Measurements from ENCODE around the gene RAD21L1. TPM values are rescaled to one million over a fixed set of nuclear protein-coding genes. Genes with fewer than 3 reads are reported as not detected.

The RAD21L1 gene
- total and polyA plus RNA-seq, 2 donors (not counting 3 experiments of a cell fraction or from before 2014, with no cell fraction given), result 0.06 TPM; not detected in 1

DNA sequence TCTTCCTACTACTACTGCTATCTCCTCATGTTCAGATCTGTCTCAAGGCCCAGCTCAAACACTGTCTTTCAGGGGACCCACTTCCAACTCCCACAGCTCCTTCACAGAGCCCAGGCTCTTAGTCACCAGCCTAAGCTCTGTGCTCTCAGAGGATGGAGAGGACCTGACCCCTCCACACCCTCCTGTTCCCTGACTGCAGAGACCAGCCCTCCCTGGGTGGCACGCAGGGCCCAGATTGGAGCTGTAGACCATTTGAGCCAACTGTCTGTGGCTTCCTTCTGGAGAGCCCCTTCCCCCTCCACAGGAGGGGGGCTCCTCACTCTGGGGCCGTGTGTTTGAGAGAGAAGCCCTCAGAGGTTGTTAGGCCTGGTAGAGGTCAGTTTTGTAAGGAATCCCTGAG lies 50.1 kb downstream of the RAD21L1 start:
- Histone ChIP-seq H4K20me1 (replicated peaks; ENCODE audit: control insufficient read depth, extremely low read depth, insufficient read depth, low read length) (no peaks in the 10 kb centered on the region), H3K4me3 (replicated peaks in 1 of 3; ENCODE audit: insufficient read depth in 1 of 3, low read depth in 1 of 3, low read length in 3 of 3) (no peak overlapping the region), H3K9ac (replicated peaks; ENCODE audit: extremely low read depth, insufficient read depth, low read length) (no peak overlapping the region), H3K4me2 (ENCODE audit: insufficient read depth, low read length) (no peak overlapping the region), H3K9me1 (replicated peaks; ENCODE audit: control insufficient read depth, extremely low read depth, insufficient read depth, low read length) (no peaks in the 10 kb centered on the region), H3K9me3 (replicated peaks; ENCODE audit: control insufficient read depth, insufficient read depth, low read length) (no peaks in the 10 kb centered on the region), H3K79me2 (ENCODE audit: control insufficient read depth, insufficient read depth, low read length) (no peaks in the 10 kb centered on the region), H3K27me3 (ENCODE audit: control insufficient read depth in 2 of 2, insufficient read depth in 2 of 2, low read length in 2 of 2) (no peaks in the 10 kb centered on the region), H3K27ac (ENCODE audit: insufficient read depth, low read depth, low read length) (no peak overlapping the region), H3K36me3 (ENCODE audit: control insufficient read depth in 2 of 2, extremely low read depth in 1 of 2, insufficient read depth in 2 of 2, low read length in 2 of 2) (no peaks in the 10 kb centered on the region), H3K4me1 (ENCODE audit: control insufficient read depth, extremely low read depth, insufficient read depth, low read length) (no peaks in the 10 kb centered on the region), H2AFZ (ENCODE audit: low read depth, low read length) (no peak overlapping the region)
- dilution Hi-C loops (cut with MboI; ENCODE audit: extremely low pct_ligation_motif_present, low sequenced_read_pairs), result no loop called here
- DNase-seq (ENCODE audit: low read depth, low spot score), result no peak
- CTCF ChIA-PET, result interaction anchor here (0.8 to 1.3 kb wide), 3 partner anchors 11 to 233 kb away, joined by 3 read pairs; no protein-coding TSS in a partner anchor
- POLR2A ChIA-PET, result no interaction called here
- TF ChIP-seq, protein P1, sequence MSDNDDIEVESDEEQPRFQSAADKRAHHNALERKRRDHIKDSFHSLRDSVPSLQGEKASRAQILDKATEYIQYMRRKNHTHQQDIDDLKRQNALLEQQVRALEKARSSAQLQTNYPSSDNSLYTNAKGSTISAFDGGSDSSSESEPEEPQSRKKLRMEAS (IDR thresholded peaks at IDR 0.05; ENCODE audit: insufficient read depth, insufficient read length), result no peak
- TF ChIP-seq POLR2AphosphoS5 (IDR thresholded peaks at IDR 0.05; ENCODE audit: insufficient read depth, low read depth, low read length) (no peak), JUN (IDR thresholded peaks at IDR 0.05; ENCODE audit: borderline replicate concordance, insufficient read depth, insufficient read length, low read depth) (no peak), MYC (IDR thresholded peaks at IDR 0.05; ENCODE audit: low read depth, low read length) (no peak)
- no peak for FAIRE-seq
- BruUV-seq (replicated peaks), result no TSS peak
- intact Hi-C loops (cut with micrococcal nuclease), result no loop called here

DNA sequence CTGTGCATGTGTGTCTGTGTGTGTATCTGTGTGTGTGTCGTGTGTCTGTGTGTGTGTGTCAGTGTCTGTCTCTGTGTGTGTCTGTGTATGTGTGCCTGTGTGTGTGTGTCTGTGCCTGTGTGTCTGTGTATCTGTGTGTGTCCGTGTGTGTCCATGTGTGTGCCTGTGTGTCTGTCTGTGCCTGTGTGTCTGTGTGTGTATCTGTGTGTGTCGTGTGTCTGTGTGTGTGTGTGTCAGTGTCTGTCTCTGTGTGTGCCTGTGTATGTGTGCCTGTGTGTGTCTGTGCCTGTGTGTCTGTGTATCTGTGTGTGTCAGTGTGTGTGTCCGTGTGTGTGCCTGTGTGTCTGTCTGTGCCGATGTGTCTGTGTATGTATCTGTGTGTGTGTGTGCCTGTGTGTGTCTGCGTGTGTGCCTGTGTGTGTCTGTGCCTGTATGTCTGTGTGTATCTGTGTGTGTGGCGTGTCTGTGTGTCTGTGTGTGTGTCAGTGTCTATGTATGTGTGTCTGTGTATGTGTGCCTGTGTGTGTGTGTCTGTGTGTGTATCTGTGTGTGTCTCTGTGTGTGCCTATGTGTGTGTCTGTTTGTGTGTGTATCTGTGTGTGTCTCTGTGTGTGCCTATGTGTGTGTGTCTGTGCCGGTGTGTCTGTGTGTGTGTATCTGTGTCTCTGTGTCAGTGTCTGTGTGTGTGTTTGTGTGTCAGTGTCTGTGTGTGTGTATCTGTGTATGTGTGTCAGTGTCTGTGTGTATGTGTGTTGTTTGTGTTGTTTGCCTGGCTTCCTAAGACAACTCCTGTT lies 51.9 kb downstream of the RAD21L1 start:
- CTCF ChIA-PET, result no interaction called here
- no peaks in the 10 kb centered on the region for H3K27me3 ChIP-seq (ENCODE audit: control insufficient read depth in 2 of 2, insufficient read depth in 2 of 2, low read length in 2 of 2)
- H3K79me2 ChIP-seq (ENCODE audit: control insufficient read depth, insufficient read depth, low read length), result no peaks in the 10 kb centered on the region
- TF ChIP-seq FOS (IDR thresholded peaks at IDR 0.05; ENCODE audit: borderline replicate concordance, insufficient read depth, low read length) (no peak), POLR2AphosphoS5 (IDR thresholded peaks at IDR 0.05; ENCODE audit: insufficient read depth, low read depth, low read length) (no peak), JUN (IDR thresholded peaks at IDR 0.05; ENCODE audit: borderline replicate concordance, insufficient read depth, insufficient read length, low read depth) (no peak), MYC (IDR thresholded peaks at IDR 0.05; ENCODE audit: low read depth, low read length) (no peak), GATA2 (IDR thresholded peaks at IDR 0.05; ENCODE audit: insufficient read depth, insufficient read length, low read depth, low read length) (no peak), POLR2A (IDR thresholded peaks at IDR 0.05; ENCODE audit: low read depth, low read length) (no peak), EZH2 (IDR thresholded peaks at IDR 0.05; ENCODE audit: borderline replicate concordance, low read depth, low read length, severe bottlenecking) (no peak)
- TF ChIP-seq, protein P2, sequence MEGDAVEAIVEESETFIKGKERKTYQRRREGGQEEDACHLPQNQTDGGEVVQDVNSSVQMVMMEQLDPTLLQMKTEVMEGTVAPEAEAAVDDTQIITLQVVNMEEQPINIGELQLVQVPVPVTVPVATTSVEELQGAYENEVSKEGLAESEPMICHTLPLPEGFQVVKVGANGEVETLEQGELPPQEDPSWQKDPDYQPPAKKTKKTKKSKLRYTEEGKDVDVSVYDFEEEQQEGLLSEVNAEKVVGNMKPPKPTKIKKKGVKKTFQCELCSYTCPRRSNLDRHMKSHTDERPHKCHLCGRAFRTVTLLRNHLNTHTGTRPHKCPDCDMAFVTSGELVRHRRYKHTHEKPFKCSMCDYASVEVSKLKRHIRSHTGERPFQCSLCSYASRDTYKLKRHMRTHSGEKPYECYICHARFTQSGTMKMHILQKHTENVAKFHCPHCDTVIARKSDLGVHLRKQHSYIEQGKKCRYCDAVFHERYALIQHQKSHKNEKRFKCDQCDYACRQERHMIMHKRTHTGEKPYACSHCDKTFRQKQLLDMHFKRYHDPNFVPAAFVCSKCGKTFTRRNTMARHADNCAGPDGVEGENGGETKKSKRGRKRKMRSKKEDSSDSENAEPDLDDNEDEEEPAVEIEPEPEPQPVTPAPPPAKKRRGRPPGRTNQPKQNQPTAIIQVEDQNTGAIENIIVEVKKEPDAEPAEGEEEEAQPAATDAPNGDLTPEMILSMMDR (IDR thresholded peaks at IDR 0.05; ENCODE audit: extremely low read depth in 1 of 2, insufficient read depth in 1 of 2, low read depth in 1 of 2, low read length in 2 of 2), result no peak
- TF ChIP-seq, protein P1 (IDR thresholded peaks at IDR 0.05; ENCODE audit: insufficient read depth, insufficient read length), result no peak
- no peaks in the 10 kb centered on the region for H3K9me1 ChIP-seq (replicated peaks; ENCODE audit: control insufficient read depth, extremely low read depth, insufficient read depth, low read length)
- no peaks in the 10 kb centered on the region for H3K4me1 ChIP-seq (ENCODE audit: control insufficient read depth, extremely low read depth, insufficient read depth, low read length)
- no peak overlapping the region for H2AFZ ChIP-seq (ENCODE audit: low read depth, low read length)
- H3K36me3 ChIP-seq (ENCODE audit: control insufficient read depth in 2 of 2, extremely low read depth in 1 of 2, insufficient read depth in 2 of 2, low read length in 2 of 2), result no peaks in the 10 kb centered on the region
- H4K20me1 ChIP-seq (replicated peaks; ENCODE audit: control insufficient read depth, extremely low read depth, insufficient read depth, low read length), result no peaks in the 10 kb centered on the region
- no peak overlapping the region for H3K4me2 ChIP-seq (ENCODE audit: insufficient read depth, low read length)
- no peaks in the 10 kb centered on the region for H3K9me3 ChIP-seq (replicated peaks; ENCODE audit: control insufficient read depth, insufficient read depth, low read length)
- DNase-seq (ENCODE audit: low read depth, low spot score), result no peak
- dilution Hi-C loops (cut with MboI; ENCODE audit: extremely low pct_ligation_motif_present, low sequenced_read_pairs), result no loop called here
- no peak overlapping the region for H3K4me3 ChIP-seq (replicated peaks in 1 of 3; ENCODE audit: insufficient read depth in 1 of 3, low read depth in 1 of 3, low read length in 3 of 3)
- no peak for FAIRE-seq
- no peak overlapping the region for H3K27ac ChIP-seq (ENCODE audit: insufficient read depth, low read depth, low read length)
- POLR2A ChIA-PET, result no interaction called here
- intact Hi-C loops (cut with micrococcal nuclease), result no loop called here
- H3K9ac ChIP-seq (replicated peaks; ENCODE audit: extremely low read depth, insufficient read depth, low read length), result no peak overlapping the region
- no TSS peak for BruUV-seq (replicated peaks)
